Nephron (organoid): ENCODE results near the gene RCN1.

Experiments used
- H3K27ac Mint-ChIP-seq, 3 experiments: 2 replicates each; pipeline ENCODE4 v1.8.0; 2020; ENCODE audit warnings: mixed read lengths in 3 of 3, mild to moderate bottlenecking in 2 of 3, moderate library complexity in 1 of 3
- H3K27me3 Mint-ChIP-seq: 2 replicates; pipeline ENCODE4 v1.8.0; 2021; ENCODE audit warnings: low read depth, mild to moderate bottlenecking, moderate library complexity, mixed read lengths
- H3K36me3 Mint-ChIP-seq: 2 replicates; pipeline ENCODE4 v1.8.0; 2020; ENCODE audit warnings: low read depth, mixed read lengths
- H3K4me1 Mint-ChIP-seq: 2 replicates; pipeline ENCODE4 v1.8.0; 2020; ENCODE audit warnings: mixed read lengths
- H3K4me3 Mint-ChIP-seq, 3 experiments: 2 replicates each; pipeline ENCODE4 v1.8.0; 2020; ENCODE audit warnings: mild to moderate bottlenecking in 3 of 3, mixed read lengths in 3 of 3, moderate library complexity in 2 of 3
- H3K9me3 Mint-ChIP-seq: 2 replicates; pipeline ENCODE4 v1.8.0; 2020; ENCODE audit warnings: mixed read lengths
- TF ChIP-seq, protein P1 (sequence below), 3 experiments: fragments of 200-600 bp; sonication (generic); IDR thresholded peaks; one replicate each; pipeline ENCODE4 v1.5.0; 2021; ENCODE audit warnings: antibody characterized with exemption in 3 of 3; ENCODE audit not compliant: unreplicated experiment in 3 of 3

RCN1 gene

DNA sequence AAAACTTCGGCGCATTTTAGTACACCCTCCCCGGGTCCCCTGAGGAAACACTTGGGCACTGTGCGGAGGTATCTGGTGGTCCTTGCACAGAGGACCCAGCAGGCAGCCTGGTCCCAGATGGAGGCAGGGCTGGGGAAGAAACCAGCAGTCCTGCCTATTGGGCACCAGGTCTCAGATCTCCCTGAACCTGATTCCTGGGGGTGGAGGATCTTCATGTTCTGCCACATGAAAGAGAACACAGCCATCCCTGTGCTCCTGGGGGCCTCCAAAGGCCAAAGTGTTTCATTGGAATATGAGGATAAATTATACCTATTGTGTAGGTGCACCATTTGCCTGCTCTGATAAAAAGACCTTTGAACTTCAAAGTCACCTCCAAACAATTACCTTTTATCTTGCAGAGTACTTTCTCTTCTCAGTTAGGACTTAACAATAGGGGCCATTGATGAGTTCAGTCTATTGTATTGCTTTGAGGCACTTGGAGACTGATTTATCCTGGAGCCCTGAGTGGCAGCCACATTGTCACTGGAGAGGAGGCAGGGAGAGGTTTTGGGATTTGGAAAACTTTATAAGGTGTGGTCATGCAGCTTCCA lies 1.8 kb downstream of the RCN1 start:
- Mint-ChIP-seq H3K9me3 (no peaks in the 10 kb centered on the region), H3K27ac (peak overlapping the region; percentile 84 to 96 (median 86)), H3K27me3 (no peaks in the 10 kb centered on the region), H3K36me3 (peaks cover 35% of the 10 kb centered on the region), H3K4me1 (peaks cover 65% of the 10 kb centered on the region), H3K4me3 (peak overlapping the region; percentile 89 to 96 (median 96))
- TF ChIP-seq, protein P1, sequence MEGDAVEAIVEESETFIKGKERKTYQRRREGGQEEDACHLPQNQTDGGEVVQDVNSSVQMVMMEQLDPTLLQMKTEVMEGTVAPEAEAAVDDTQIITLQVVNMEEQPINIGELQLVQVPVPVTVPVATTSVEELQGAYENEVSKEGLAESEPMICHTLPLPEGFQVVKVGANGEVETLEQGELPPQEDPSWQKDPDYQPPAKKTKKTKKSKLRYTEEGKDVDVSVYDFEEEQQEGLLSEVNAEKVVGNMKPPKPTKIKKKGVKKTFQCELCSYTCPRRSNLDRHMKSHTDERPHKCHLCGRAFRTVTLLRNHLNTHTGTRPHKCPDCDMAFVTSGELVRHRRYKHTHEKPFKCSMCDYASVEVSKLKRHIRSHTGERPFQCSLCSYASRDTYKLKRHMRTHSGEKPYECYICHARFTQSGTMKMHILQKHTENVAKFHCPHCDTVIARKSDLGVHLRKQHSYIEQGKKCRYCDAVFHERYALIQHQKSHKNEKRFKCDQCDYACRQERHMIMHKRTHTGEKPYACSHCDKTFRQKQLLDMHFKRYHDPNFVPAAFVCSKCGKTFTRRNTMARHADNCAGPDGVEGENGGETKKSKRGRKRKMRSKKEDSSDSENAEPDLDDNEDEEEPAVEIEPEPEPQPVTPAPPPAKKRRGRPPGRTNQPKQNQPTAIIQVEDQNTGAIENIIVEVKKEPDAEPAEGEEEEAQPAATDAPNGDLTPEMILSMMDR (IDR thresholded peaks at IDR 0.05; ENCODE audit: unreplicated experiment in 3 of 3): no peak

- no peaks in the 10 kb centered on the region for H3K9me3 Mint-ChIP-seq
- H3K4me3 Mint-ChIP-seq: peak overlapping the region in 1 of 3 experiments; percentile 96
- peak overlapping the region in 1 of 3 experiments; percentile 20 for H3K27ac Mint-ChIP-seq
- no peaks in the 10 kb centered on the region for H3K27me3 Mint-ChIP-seq
- TF ChIP-seq, protein P1 (IDR thresholded peaks at IDR 0.05; ENCODE audit: unreplicated experiment in 3 of 3): no peak
- peaks cover 58% of the 10 kb centered on the region for H3K36me3 Mint-ChIP-seq
- H3K4me1 Mint-ChIP-seq: peaks cover 55% of the 10 kb centered on the region
Observed at GRCh38 chr11:32094923-32095322, 4.0 kb downstream of the RCN1 start.

GRCh38 chr11:32098142-32098903 lies 7.4 kb downstream of the RCN1 start:
- H3K36me3 Mint-ChIP-seq: peaks cover 83% of the 10 kb centered on the region
- H3K4me3 Mint-ChIP-seq: no peak overlapping the region
- H3K27me3 Mint-ChIP-seq: no peaks in the 10 kb centered on the region
- H3K4me1 Mint-ChIP-seq: peaks cover 57% of the 10 kb centered on the region
- no peak overlapping the region for H3K27ac Mint-ChIP-seq
- TF ChIP-seq, protein P1 (IDR thresholded peaks at IDR 0.05; ENCODE audit: unreplicated experiment in 3 of 3): no peak
- no peaks in the 10 kb centered on the region for H3K9me3 Mint-ChIP-seq

GRCh38 chr11:32099516-32099915 lies 8.6 kb downstream of the RCN1 start:
- Mint-ChIP-seq H3K4me1 (peaks cover 52% of the 10 kb centered on the region), H3K9me3 (no peaks in the 10 kb centered on the region), H3K4me3 (peak overlapping the region in 1 of 3 experiments; percentile 7), H3K27me3 (no peaks in the 10 kb centered on the region), H3K27ac (peak overlapping the region in 2 of 3 experiments; percentile 60 to 64), H3K36me3 (peaks cover 84% of the 10 kb centered on the region)
- TF ChIP-seq, protein P1 (IDR thresholded peaks at IDR 0.05; ENCODE audit: unreplicated experiment in 3 of 3): no peak

- Mint-ChIP-seq H3K4me3 (no peak overlapping the region), H3K27ac (peak overlapping the region; percentile 63 to 78 (median 78)), H3K36me3 (peaks cover 86% of the 10 kb centered on the region), H3K4me1 (peaks cover 47% of the 10 kb centered on the region), H3K27me3 (no peaks in the 10 kb centered on the region), H3K9me3 (no peaks in the 10 kb centered on the region)
- TF ChIP-seq, protein P1 (IDR thresholded peaks at IDR 0.05; ENCODE audit: unreplicated experiment in 3 of 3): no peak
Observed at GRCh38 chr11:32100495-32100894, 9.6 kb downstream of the RCN1 start.
